Inferior parietal cortex (tissue), 1 donor: Measurements from ENCODE around the gene SAP130.

Experiments
- DNase-seq: peaks from one replicate; pipeline ENCODE4 v3.0.0-alpha.2; 2016; ENCODE audit errors: extremely low spot score

The SAP130 gene

GRCh38 chr2:128027801-128028667 is at the start of gene SAP130:
TSS of gene SAP130 (minus strand) at chr2:128028059. CDS start at chr2:128026292, 1,767 bp downstream.
- DNase-seq, result peak; percentile 91

GRCh38 chr2:128076461-128077106 is 48.7 kb upstream of the SAP130 start:
- no peak for DNase-seq

- no peak for DNase-seq
Observed at GRCh38 chr2:128073278-128073677, 45.4 kb upstream of the SAP130 start.

GRCh38 chr2:128069769-128070168 is 41.9 kb upstream of the SAP130 start:
- no peak for DNase-seq

DNA sequence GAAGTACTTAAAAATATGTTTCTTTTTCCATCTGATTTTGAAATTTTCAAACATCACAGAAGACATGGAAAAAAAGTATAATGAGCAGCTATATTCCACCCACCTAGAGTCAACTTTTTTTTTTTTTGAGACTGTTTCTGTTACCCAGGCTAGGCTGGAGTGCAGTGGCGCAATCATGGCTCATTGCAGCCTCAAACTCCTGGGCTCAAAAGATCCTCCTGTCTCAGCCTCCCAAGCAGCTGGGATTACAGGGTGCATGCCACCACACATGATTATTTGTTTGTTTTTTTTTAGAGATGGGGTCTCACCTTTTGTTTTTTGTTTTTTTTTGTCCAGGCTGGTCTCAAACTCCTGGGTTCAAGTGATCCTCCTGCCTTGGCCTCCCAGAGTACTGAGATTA is 36.5 kb upstream of the SAP130 start:
- no peak for DNase-seq

DNA sequence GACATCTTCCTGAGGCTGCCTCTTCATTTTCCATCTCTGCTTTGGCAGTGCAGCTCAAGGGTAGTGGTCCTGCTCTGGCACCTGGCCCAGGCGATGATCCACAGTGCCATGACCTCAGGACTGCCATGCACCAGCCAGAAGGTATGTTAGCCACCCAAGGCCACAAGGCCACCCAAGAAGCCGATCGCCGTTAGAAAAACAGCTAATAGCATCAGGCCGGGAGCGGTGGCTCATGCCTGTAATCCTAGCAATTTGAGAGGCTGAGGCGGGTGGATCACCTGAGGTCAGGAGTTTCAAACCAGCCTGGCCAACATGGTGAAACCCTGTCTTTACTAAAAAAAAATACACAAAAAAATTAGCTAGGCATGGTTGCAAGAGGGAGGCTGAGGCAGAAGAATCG is 34.7 kb upstream of the SAP130 start:
- no peak for DNase-seq

DNA sequence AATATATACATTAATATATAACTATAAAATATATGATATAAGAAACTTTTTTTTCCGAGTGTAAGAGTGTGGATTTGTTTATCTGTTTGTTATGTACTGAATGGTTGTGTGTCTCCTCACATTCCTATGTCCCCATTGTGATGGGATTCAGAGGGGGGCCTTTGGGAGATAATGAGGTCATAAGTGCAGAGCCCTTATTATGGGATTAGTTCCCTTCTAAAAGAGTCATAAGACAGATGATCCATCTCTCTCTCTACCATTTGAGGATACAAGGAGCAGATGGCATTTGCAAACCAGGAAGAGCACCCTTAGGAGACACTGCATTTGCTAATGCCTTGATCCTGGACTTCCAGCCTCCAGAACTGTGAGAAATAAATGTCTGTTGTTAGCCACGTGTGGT is 30.3 kb upstream of the SAP130 start:
- DNase-seq, result no peak

- DNase-seq, result no peak
Observed at GRCh38 chr2:128057334-128057733, 29.5 kb upstream of the SAP130 start.

DNA sequence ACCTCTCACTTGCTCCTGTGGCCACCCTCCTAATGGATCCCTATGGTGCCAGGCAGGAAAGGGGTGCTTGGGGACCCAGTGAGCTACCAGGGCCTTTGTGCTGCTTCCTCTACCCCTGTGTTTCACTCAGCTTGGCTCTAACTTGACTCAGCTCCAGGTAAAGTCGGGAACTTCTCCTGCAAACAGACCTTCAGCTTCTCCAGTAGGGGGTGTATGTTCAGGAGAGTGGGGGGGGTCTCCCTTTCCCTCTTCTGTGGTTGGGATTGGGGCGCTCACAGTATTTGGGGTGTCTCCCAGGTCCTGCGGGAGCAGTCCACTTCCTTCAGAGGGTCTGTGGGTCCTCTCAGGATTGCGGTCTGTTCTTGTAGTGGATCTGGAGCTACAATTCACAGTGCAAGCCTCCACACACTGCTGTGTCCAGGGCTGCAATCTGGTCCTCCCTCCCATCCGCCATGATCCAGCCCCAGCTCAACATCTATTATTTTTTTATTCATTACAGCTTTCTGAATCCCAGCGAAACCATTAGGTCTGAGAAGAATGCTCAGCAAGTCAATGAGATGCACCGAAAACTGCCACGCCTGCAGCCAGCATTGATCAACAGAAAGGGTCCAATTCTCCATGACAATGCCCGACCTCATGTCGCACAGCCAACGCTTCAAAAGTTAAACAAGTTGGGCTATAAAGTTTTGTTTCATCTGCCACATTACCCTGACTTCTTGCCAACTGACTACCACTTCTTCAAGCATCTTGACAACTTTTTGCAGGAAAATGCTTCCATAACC is 26.4 kb upstream of the SAP130 start:
- DNase-seq, result no peak

DNA sequence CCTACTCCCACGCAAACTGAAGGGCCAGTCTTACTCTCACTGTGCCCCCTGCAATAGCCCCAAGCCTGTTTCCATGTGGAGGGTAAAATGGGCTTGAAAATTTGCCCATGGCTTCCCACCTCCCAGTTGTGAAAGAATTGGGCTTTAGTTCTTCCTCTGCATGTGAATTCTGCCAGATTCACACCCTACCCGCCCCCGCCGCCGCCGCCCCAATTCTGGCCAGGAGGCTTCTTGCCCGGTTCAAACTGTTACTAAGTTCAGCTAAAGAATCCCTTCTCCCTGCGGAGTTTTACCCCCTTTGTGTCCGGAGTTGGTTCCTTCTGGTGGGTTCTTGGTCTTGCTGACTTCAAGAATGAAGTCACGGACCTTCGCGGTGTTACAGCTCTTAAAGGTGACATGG is 25.5 kb upstream of the SAP130 start:
- DNase-seq, result no peak

DNA sequence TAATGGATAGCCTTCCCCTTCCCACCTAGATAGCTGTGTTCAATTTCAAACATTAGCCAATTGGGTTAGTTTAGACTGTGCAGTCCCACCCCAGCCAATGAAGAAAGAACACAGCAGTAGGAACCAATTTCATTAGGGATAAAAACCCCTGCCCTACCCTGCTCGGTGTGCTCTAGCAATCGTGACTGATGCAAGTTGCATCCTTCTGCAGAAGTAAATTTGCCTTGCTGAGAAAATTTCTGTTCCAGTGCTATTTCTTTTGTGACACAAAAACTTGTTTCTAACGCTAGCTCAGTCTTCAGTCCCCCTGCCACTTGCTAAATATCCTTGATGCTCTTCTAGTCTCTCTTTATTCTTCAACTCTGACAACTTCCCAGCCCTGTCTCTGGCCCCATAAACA is 15.2 kb upstream of the SAP130 start:
- DNase-seq, result no peak

- DNase-seq, result no peak
Observed at GRCh38 chr2:128041561-128041960, 13.7 kb upstream of the SAP130 start.

DNA sequence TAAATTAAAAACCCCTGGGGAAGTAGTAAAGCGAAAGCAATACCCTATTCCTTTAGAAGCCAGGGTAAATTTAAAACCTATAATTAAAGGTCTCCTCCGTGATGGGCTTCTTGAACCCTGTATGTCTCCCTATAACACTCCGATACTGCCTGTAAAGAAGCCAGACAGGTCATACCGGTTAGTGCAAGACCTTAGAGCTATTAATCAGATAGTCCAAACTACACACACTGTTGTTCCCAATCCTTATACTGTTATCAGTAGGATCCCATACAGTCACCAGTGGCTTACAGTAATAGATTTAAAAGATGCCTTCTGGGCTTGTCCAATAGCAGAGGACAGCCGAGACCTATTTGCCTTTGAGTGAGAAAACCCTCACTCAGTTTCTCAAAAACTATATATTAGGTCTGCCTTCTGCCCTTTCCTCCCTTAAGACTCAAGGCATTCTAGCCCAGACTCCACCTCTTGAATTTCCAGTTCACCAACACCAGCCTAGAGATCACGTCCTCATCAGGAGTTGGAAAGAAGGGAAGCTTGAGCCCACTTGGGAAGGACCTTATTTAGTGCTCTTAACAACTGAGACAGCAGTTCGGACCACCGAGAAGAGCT is 12.4 kb upstream of the SAP130 start:
- no peak for DNase-seq

DNA sequence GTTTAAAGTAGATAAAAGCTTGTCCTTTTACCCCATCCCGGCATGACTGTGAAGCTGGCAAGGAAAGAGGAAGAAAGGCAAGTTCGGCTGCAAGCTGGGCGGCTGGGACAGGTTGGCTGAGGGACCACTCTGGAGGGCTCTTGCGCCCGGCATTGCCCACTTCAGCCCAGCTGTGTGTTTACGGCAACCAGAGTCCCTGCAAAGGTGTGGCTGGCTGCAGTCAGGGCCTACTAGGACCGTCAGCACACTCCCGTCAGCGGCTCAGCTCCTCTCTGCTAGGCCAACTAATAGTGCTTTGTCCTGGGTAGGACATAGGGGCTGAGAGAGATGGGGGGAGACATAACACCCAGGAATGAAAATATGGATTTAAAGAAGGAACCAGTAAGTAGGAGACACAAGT is 11.7 kb upstream of the SAP130 start:
- DNase-seq, result no peak

GRCh38 chr2:128038411-128038810 is 10.6 kb upstream of the SAP130 start:
- DNase-seq, result no peak

- DNase-seq, result no peak
Observed at GRCh38 chr2:128037649-128038048, 9.8 kb upstream of the SAP130 start.

DNA sequence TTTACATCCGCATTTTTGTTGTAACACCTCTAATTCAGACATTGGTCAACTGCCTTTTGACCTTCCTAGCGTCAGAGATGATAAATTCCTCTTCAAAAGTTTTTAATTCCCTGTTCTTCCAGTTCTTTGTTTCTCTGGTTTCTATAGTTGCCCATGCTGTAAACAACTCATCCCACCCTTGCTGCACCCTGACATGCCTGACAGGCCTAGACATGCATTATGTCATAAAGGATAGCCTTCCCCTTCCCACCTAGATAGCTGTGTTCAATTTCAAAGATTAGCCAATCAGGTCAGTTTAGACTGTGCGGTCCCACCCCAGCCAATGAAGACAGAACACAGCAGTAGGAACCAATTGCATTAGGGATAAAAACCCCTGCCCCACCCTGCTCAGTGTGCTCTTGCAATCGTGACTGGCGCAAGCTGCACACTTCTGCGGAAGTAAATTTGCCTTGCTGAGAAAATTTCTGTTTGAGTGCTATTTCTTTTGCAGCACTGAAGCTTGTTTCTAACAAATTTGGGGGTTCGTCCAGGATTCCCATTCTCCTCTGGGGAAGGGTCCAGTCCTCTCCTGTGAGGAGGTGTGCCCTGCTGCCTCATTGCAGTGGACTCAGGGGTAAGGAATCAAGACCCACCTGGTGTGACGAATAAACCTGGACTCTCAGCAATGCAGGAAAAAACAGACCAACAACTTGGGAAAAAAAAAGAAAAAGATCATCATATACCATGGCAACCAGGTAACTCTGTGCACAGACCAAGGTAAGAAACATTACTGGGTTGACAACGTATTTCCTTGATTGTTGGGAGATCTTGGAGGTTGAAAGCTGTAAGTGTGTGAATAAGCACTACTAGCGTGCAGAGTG is 9.1 kb upstream of the SAP130 start:
- DNase-seq, result no peak

DNA sequence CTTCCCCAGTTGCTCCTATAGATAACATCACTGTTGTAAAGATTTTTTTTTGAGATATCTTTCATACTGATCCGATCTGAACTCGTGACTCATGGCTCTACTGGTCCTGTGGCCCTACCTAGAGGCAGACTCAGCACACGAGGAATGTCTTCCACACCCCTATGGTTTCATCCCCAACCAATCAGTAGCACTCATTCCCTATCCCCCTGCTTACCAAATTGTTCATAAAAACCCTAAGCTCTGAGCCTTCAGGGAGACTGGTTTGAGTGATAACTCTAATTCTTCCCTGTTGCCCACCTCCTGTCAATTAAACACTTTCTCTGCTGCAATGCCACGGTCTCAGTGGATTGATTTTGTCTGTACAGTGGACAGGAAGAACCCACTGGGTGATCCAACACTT is 4.2 kb upstream of the SAP130 start:
- DNase-seq, result no peak

- DNase-seq, result peak; percentile 20
Observed at GRCh38 chr2:128028668-128029054, 802 bp upstream of the SAP130 start.

DNA sequence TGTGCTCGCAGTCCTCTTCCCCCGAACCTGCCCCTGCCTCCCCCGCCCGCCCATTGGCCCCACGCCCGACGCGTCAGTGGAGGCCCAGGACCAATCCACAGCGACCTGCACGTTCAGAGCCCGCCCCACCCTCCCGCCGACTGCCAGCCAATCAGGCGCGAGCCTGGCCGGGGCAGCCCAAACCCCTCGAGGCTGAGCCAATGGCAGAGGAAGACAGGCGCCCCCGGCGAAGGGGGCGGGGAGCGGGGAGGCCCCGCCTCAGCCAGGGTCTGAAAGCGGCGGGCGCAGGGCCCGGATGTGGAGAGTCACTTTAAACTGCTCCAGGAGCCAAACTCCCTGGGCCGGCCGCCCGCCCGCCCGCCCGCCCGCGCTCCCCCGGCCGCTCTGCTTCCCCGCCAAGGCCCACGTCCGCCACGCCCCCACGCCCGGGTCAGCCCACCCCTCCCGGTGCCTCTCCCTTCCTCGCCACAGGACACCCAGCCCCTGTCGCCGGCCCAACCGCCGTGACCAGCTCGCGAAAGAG is 520 bp downstream of the SAP130 start:
- DNase-seq, result peak; percentile 96
